ENCODE data around the gene POM121.

DNA sequence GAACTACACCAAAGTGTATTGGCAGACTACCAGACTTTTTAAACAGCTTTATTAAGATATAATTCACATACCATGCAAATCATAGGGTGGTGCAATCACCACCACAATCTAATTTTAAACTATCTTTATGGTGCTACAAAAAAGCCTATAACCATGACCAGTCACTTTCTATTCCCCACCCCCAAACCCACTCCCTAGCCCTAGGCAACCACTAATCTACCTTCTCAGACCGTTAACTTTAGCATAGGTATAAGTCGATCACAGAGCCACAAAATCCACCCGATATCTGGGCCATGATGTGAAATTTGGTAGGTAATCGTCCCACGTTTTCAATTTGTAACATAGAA, 536 bp upstream of the POM121 start:
- TF ChIP-seq, protein P1, sequence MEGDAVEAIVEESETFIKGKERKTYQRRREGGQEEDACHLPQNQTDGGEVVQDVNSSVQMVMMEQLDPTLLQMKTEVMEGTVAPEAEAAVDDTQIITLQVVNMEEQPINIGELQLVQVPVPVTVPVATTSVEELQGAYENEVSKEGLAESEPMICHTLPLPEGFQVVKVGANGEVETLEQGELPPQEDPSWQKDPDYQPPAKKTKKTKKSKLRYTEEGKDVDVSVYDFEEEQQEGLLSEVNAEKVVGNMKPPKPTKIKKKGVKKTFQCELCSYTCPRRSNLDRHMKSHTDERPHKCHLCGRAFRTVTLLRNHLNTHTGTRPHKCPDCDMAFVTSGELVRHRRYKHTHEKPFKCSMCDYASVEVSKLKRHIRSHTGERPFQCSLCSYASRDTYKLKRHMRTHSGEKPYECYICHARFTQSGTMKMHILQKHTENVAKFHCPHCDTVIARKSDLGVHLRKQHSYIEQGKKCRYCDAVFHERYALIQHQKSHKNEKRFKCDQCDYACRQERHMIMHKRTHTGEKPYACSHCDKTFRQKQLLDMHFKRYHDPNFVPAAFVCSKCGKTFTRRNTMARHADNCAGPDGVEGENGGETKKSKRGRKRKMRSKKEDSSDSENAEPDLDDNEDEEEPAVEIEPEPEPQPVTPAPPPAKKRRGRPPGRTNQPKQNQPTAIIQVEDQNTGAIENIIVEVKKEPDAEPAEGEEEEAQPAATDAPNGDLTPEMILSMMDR (IDR thresholded peaks at IDR 0.05), result no peak
- no peak for TF ChIP-seq POLR2A (IDR thresholded peaks at IDR 0.05)
